ENCODE measurements around the gene FAS.

DNA sequence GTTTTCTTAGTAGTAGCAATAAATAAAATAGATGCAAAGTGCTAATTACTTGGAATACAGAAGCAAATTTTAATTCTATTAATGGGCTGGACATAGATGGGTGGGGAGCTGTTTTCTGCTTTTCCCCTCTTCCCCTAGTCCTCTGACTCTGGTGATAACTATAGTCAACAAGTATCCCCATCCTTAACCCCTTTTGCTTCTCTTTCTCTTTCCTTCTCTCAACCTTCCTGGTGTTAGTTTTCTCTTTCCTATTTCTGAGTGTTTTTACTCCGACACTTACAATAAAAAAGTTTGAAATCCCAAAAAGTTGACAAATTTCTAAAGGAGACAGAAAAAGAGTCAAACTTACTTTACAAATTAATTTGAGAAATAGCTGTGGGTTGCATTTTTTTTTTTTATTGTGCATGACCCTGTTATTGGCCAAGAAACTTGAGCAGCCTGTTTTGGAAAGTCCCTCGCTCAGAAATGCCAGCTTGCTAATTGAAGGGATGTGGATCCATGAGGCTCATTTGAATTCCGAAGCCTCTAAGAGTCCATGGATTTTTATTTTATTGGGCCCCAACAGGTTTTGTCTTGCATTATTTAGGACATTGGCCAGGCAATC, 2.4 kb downstream of the FAS start:
- TF ChIP-seq, protein P1, sequence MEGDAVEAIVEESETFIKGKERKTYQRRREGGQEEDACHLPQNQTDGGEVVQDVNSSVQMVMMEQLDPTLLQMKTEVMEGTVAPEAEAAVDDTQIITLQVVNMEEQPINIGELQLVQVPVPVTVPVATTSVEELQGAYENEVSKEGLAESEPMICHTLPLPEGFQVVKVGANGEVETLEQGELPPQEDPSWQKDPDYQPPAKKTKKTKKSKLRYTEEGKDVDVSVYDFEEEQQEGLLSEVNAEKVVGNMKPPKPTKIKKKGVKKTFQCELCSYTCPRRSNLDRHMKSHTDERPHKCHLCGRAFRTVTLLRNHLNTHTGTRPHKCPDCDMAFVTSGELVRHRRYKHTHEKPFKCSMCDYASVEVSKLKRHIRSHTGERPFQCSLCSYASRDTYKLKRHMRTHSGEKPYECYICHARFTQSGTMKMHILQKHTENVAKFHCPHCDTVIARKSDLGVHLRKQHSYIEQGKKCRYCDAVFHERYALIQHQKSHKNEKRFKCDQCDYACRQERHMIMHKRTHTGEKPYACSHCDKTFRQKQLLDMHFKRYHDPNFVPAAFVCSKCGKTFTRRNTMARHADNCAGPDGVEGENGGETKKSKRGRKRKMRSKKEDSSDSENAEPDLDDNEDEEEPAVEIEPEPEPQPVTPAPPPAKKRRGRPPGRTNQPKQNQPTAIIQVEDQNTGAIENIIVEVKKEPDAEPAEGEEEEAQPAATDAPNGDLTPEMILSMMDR (IDR thresholded peaks at IDR 0.05), result no peak
- no peak for TF ChIP-seq POLR2A (IDR thresholded peaks at IDR 0.05)

Data from heart left ventricle (tissue), 13 donors.